K562 (cell line): ENCODE data around the gene LRRC4C.
"Not testable (repeated sequence)": the region's sequence is repeated elsewhere in the genome, so short reads cannot be mapped to it uniquely, and the experiment has no call there.

Source experiments
- FOS ChIP-seq: IDR thresholded peaks from 3 replicates; pipeline ENCODE4 v1.6.1; 2011; ENCODE audit not compliant: insufficient read length; ENCODE audit errors: extremely low read depth
- KAT8 ChIP-seq: fragments of 450-650 bp; IDR thresholded peaks from 2 replicates; pipeline ENCODE4 v1.6.1; 2016; ENCODE audit warnings: low read depth, mild to moderate bottlenecking
- NFYB ChIP-seq: IDR thresholded peaks from 2 replicates; pipeline ENCODE4 v1.6.1; 2011; ENCODE audit warnings: mild to moderate bottlenecking, moderate library complexity; ENCODE audit not compliant: insufficient read length; ENCODE audit errors: extremely low read depth
- POLR2AphosphoS5 ChIP-seq: IDR thresholded peaks from 2 replicates; pipeline ENCODE4 v1.6.1; 2011; ENCODE audit warnings: mild to moderate bottlenecking, low read depth, low read length, moderate library complexity; ENCODE audit not compliant: control insufficient read depth, insufficient read depth
- TOE1 ChIP-seq, 2 experiments: fragments of 450-650 bp in 1 of 2; sonication (generic) in 1 of 2; formaldehyde crosslinking in 1 of 2; IDR thresholded peaks; 2 replicates each; pipeline versions ENCODE4 v1.7.1 to v1.8.0; 2016 to 2022; ENCODE audit warnings: borderline replicate concordance in 2 of 2, mild to moderate bottlenecking in 2 of 2, antibody characterized with exemption in 1 of 2, inconsistent platforms in 1 of 2, low read depth in 1 of 2, missing genetic modification reagents in 1 of 2, moderate library complexity in 1 of 2

- TF ChIP-seq FOS; NFYB; KAT8; POLR2AphosphoS5; TOE1 (IDR thresholded peaks at IDR 0.05; ENCODE audit: borderline replicate concordance); TOE1 (CRISPR knock-in tag; IDR thresholded peaks at IDR 0.05; ENCODE audit: borderline replicate concordance, low read depth): not testable (repeated sequence)
Measured at GRCh38 chr11:40192590-40192989, 1266.9 kb downstream of the LRRC4C start.
